Measurements from ENCODE around the gene INTS12.

DNA sequence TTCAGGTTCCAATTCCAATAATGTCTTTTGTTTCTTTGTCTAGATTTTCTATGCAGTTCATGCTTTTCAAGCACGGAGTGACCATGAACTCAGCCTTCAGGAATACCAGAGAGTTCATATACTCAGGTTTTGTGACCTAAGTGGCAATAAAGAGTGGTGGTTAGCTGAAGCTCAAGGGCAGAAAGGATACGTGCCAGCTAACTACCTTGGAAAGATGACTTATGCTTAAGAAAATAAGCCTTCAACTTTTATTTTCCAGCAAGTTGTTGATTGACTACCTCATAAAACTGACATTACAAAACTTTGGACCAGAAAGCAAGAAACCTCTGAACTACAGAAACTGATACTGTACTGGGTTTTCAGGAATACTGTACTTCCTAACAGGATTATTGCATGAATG is 30.8 kb downstream of the INTS12 start:
- TF ChIP-seq CTCF (IDR thresholded peaks at IDR 0.05) (no peak), POLR2A (IDR thresholded peaks at IDR 0.05) (no peak)

All from uterus (tissue), 2 donors.